GM18870 (cell line): ENCODE data around the gene SNHG17.
"Not testable (repeated sequence)": the region's sequence is repeated elsewhere in the genome, so short reads cannot be mapped to it uniquely, and the experiment has no call there.

ENCODE experiments used
- ATAC-seq: cut with Tn5 transposase; IDR thresholded peaks from one replicate; pipeline ENCODE4 v1.9.1; 2021; ENCODE audit warnings: moderate library complexity; ENCODE audit not compliant: unreplicated experiment

The SNHG17 gene

DNA sequence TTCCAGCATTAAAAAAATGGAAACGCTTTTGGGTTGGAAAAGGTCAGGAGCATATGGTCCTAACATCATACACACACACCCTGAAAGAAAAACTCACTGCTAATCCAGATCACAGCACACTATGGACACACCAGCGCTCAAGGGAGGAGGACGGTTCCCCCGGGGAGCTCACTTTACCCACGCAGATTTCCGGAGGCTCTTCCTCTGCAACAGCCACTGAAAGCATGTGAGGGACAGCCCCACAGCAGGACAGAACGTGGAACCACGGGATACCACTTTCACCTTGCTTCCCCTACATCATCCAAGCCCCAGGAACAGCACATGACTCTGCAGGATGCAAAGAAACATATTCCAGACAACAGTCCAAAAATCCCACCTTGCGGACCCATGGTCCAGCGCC lies 13.2 kb downstream of the SNHG17 start:
- no peak for ATAC-seq

GRCh38 chr20:38420388-38421085 lies 14.6 kb downstream of the SNHG17 start:
- ATAC-seq = no peak

- no peak for ATAC-seq
Observed at GRCh38 chr20:38418509-38419204, 16.5 kb downstream of the SNHG17 start.

- no peak for ATAC-seq
Observed at GRCh38 chr20:38414769-38415450, 20.2 kb downstream of the SNHG17 start.

- no peak for ATAC-seq
Observed at GRCh38 chr20:38412877-38413577, 22.1 kb downstream of the SNHG17 start.

DNA sequence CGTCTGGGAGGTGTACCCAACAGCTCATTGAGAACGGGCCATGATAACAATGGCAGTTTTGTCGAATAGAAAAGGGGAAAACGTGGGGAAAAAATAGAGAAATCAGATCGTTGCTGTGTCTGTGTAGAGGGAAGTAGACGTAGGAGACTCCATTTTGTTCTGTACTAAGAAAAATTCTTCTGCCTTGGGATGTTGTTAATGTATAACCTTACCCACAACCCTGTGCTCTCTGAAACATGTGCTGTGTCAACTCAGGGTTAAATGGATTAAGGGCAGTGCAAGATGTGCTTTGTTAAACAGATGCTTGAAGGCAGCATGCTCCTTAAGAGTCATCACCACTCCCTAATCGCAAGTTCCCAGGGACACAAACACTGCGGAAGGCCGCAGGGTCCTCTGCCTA lies 27.3 kb downstream of the SNHG17 start:
- ATAC-seq = not testable (repeated sequence)

GRCh38 chr20:38407321-38407720 lies 27.8 kb downstream of the SNHG17 start:
- no peak for ATAC-seq

DNA sequence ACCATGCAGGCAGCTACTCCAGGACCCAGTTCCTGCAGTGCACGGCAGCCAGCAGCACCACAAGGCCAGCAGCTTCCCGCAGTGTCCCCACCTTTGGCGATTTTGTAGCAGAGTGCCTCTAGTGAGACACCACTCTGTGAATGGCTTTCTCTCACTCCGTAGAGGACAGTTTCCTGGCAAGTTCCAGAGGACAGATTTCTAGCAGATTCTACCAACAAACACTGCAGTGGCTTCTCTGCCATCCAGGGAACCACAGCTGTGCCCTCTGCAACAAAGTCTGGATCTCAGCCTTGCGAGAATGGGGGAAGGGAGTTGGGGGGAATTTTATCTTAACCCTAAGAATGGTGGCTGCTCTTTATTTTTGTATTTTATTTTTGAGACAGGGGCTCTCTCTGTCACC lies 28.7 kb downstream of the SNHG17 start:
- no peak for ATAC-seq

- no peak for ATAC-seq
Observed at GRCh38 chr20:38405132-38405531, 30.0 kb downstream of the SNHG17 start.

DNA sequence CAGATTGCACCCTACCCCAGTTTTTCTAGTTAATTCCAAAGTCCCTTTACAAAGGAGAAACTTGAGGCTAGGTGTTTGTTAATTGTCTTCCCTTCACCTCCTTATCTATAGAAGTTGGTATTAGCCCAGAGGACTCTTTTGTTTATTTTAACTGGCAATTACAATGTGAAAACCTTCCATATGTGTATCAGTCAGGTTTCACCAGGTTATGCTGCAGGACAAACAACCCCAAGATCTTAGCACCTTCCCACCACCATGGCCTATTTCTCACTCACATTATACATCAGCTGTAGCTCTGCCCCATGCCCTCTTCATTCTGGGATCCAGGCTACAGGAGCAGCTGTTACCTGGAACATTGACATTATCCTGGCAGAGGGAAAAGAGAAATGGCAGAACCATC lies 31.1 kb downstream of the SNHG17 start:
- ATAC-seq = no peak

DNA sequence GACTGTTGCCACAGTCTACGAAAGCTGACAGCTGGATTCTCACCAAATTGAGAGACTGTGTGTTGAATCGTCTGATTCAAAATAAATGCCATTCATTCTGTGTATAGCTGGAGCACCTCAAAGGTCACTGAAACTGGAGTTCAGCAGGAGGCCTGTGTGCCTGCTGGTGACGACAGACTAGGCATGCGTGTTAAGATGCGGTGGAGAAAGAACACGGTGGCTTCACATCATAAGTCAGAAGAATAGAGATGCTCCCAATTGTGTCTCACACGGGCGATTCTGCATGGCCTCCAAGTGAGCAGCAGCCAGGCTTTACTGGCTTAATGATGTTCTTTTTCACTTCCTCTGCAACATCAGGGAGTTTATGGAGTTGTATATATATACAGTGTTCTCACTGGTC lies 32.3 kb downstream of the SNHG17 start:
- no peak for ATAC-seq

GRCh38 chr20:38402089-38402488 lies 33.0 kb downstream of the SNHG17 start:
- ATAC-seq = no peak

DNA sequence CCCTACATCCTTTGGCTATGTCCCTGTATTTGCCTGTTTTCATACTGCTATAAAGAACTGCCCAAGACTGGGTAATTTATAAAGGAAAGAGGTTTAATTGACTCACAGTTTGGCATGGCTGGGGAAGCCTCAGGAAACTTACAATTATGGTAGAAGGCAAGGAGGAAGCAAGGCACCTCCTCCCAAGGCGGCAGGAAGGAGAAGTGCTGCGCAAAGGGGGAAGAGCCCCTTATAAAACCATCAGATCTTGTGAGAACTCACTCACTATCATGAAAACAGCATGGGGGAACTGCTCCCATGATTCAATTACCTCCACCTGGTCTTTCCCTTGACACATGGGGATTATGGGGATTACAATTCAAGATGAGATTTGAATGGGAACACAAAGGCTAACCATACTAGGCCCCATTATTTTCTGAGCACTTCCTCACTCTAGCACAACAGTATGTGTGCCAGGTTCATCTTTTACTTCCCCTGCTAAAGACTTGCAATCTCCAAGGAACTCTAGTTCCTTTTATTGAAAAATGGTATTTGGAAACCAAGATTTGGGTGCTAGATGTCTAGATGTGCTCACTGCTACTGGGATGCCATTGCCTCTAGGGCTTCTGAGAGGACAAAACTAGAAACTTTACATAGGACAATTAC lies 39.3 kb downstream of the SNHG17 start:
- ATAC-seq = not testable (repeated sequence)

DNA sequence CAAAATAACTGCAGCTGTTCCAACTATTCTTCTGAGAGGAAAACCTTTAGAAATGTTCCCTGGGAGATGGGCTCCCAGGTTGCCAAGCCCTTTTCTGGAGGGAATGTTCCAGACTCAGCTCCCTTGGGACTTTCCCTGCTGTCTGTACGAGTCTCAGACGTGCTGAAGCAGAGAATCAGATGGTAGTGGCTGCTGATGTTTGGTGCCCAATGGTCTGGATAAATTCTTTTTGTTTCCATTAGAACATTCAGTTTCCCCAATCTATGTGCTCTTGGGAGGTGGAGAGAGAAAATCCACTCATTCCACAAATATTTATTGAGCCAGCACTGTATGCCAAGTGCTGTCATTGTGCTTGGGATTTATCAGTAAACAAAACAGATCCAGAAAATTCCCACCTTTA lies 40.0 kb downstream of the SNHG17 start:
- ATAC-seq = no peak

GRCh38 chr20:38393259-38393658 lies 41.9 kb downstream of the SNHG17 start:
- ATAC-seq = no peak

DNA sequence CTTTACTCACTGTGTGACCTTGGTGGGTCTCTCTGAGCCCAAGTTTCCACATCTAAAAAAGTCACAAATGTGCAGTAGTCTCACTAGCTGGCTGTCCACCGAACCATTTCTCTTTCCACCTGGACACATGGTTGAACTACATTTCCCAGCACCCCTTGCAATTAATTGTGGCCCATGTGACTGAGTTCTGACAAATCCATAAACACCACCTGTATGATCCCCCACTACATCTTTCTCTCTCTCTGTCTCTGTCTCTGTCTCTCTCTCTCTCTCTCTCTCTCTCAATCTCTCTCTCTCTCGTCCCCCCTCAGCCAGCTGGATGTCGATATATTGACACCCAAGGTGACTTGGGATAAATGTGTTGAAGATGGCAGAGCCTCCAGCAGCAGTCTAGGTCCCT lies 42.8 kb downstream of the SNHG17 start:
- ATAC-seq = no peak

DNA sequence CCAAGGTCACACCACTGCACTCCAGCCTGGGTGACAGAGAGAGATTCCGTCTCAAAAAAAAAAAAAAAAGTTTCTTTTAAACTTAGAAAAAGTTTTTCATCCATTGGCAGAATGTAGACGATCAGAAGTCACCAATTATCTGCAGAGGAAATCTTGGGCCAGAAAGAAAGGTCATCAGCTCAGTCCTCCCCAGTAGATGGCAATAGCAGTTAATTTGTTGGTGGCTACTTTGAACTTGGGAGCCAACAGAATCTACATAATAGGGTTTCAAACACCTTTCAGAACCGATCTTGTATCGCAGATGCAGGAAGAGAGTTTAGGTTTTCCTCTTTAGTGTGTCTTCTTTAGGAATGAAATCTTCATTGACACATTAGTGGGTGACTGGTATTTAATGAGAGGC lies 47.2 kb downstream of the SNHG17 start:
- ATAC-seq = no peak

- no peak for ATAC-seq
Observed at GRCh38 chr20:38386851-38387250, 48.3 kb downstream of the SNHG17 start.

DNA sequence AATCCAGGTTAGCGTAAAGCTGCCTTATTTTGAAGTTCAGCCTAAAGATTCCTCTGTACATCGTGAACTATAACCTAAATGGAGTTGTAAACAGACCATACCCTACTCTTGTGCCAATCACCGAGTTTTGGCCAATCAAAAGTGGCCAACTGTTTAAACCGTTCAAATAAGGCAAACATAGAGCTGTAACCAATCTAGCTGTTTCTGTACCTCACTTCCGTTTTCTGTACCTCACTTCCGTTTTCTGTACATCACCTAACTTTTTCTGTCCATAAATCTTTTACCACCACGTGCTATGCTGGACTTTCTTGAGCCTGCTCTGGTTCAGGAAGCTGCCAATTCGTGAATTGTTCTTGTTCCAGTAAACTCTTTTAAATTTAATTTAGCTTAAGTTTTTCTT lies 49.1 kb downstream of the SNHG17 start:
- no peak for ATAC-seq

GRCh38 chr20:38383147-38383546 lies 52.0 kb downstream of the SNHG17 start:
- ATAC-seq = no peak

DNA sequence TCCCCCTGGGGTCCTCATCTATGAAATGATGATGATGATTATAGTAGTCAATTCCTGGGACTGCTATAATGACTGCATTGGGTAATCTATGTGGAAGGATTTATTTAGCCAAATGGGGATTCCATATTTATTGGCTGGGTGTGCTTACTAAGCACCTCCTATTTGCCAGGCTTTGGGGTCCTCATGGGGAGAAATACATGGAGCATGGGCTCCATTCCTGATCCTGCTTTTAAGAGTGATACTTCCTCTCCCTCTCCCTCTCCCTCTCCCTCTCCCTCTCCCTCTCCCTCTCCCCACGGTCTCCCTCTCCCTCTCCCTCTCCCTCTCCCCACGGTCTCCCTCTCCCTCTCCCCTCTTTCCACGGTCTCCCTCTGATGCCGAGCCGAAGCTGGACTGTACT lies 57.3 kb downstream of the SNHG17 start:
- ATAC-seq = not testable (repeated sequence)
